VCaP (cell line): ENCODE measurements around the gene LLGL2.

Source experiments
- H3K27ac ChIP-seq: fragments of 450-650 bp; 2 replicates; pipeline ENCODE4 v1.5.1; 2017
- TF ChIP-seq, protein P1 (sequence below): fragments of 450-650 bp; conservative IDR thresholded peaks from 2 replicates; pipeline ENCODE4 v1.5.1; 2017; ENCODE audit warnings: mild to moderate bottlenecking, moderate library complexity

LLGL2 gene

DNA sequence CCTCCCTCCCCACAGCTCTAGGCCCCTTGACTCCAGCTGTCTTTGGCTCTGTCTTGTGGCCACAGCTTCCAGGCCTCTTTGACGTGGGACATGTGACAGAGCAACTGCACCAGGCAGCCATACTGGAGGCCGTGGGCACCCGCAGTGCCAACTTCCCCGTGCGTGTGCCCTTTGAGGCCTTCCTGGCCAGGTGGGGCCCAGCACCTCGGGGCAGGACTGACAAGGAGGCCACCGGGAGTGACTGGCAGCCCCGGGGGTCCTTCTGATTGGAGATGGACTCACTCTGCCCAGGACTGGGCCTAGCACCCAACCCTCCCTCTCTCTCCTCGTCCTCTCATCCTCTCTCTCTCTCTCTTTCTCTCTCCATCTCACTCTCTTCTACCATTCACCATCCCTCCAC is 77.6 kb downstream of the LLGL2 start:
- H3K27ac ChIP-seq: no peak overlapping the region
- TF ChIP-seq, protein P1, sequence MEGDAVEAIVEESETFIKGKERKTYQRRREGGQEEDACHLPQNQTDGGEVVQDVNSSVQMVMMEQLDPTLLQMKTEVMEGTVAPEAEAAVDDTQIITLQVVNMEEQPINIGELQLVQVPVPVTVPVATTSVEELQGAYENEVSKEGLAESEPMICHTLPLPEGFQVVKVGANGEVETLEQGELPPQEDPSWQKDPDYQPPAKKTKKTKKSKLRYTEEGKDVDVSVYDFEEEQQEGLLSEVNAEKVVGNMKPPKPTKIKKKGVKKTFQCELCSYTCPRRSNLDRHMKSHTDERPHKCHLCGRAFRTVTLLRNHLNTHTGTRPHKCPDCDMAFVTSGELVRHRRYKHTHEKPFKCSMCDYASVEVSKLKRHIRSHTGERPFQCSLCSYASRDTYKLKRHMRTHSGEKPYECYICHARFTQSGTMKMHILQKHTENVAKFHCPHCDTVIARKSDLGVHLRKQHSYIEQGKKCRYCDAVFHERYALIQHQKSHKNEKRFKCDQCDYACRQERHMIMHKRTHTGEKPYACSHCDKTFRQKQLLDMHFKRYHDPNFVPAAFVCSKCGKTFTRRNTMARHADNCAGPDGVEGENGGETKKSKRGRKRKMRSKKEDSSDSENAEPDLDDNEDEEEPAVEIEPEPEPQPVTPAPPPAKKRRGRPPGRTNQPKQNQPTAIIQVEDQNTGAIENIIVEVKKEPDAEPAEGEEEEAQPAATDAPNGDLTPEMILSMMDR: no peak

DNA sequence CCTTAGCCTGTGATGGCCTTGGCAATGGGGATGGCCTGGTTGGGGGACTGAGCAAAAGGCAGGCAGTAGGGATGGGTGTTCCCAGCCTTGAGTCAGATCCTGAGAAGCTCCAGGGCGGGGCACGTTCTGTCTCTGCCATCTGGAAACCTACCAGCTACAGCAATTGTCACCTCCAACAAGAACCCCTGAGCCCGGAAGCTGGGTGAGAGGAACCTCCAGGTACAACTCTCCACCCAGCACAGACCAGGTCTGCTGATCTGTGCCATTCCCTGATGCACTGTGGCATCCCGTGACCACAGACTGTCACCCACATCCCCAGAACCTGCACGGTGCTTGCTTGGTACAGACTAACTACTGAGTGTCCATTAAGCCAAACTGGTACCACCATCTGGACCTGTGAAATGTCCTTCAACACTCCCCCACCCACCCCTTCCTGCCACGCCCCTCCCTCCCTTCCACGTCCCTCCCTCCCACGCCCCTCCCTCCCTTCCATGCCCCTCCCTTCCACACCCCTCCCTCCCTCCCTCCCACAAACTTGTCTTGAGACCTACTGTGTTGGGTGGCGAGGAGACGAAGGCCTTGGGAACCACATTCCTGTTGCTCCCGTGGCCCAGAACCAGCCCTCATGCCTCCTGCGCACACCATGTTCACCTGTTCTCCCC is 78.7 kb downstream of the LLGL2 start:
- H3K27ac ChIP-seq: no peak overlapping the region
- TF ChIP-seq, protein P1: no peak

DNA sequence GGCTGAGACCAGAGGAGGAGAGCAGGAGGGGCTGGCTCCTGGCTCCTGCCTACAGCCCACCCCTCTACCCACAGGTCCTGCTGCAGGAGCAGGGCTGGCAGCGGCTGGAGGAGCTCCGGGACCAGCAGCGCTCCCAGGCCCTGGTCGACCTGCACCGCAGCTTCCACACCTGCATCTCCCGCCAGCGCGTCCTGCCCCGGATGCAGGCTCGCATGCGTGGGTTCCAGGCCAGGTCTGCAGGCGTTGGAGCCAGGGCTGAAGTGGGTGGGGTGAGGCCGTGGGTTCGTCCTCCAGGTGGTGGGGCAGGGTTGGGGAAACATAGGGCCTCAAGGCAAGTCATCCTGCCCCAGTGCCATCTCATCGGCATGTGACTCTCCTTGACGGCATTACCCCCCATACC is 80.3 kb downstream of the LLGL2 start:
- H3K27ac ChIP-seq: no peak overlapping the region
- TF ChIP-seq, protein P1: no peak

DNA sequence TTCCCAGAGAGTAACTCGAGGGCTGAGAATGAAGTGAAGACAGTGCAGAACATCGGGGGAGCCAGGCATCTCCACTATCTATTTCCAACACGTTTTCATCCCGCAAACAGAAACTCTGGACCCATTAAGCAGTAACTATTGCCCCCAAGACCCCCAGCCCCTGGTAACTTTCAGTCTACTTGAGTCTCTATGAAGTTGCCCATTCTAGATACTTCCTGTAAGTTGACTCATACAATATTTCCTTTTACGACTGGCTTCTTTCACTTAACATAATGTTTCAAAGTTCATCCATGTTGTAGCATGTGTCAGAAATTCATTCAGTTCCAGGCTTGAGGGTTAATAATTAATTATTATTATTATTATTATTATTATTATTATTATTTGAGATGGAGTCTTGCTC is 81.6 kb downstream of the LLGL2 start:
- H3K27ac ChIP-seq: no peak overlapping the region
- TF ChIP-seq, protein P1: no peak

DNA sequence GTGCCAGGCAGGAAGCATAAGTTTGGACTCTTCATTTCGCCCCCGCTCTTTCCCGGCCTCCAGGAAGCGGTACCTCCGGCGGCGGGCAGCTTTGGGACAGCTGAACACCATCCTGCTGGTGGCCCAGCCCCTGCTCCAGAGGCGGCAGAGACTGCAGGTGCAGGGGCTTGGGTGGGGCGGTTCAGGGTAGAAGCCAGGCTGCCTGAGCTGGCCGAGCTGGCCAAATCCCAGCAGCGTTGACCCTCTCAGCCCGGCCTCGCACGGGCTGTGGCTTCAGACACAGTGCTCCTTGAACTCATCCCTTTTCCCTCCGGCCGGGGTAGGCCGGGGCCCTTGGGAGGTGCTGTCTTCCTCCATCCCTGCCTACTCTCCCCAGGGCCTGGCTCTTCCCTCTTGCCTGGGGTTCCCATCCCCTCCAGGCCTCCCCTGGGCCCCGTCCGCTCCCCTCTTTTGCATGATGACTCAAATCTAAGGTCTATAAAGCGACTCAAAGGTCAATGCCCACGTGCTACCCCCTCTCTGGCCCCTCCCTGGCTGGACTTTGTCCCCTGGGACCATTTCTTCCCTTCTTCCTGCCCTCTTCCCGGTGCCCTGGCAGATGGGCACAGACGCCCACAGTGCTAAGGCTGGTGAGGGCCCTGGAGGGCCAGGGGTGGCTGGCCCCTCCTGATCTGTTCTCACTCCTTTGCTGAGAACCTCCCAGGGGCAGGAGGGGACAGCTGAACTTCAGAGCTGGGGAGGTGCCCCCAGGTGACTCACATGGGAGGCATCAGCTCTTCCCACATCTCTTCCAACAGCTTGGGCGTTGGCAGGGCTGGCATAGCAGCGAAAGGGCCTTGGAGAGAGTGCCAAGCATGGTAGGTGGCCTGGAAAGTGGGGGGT is 84.8 kb downstream of the LLGL2 start:
- H3K27ac ChIP-seq: no peak overlapping the region
- TF ChIP-seq, protein P1: no peak

DNA sequence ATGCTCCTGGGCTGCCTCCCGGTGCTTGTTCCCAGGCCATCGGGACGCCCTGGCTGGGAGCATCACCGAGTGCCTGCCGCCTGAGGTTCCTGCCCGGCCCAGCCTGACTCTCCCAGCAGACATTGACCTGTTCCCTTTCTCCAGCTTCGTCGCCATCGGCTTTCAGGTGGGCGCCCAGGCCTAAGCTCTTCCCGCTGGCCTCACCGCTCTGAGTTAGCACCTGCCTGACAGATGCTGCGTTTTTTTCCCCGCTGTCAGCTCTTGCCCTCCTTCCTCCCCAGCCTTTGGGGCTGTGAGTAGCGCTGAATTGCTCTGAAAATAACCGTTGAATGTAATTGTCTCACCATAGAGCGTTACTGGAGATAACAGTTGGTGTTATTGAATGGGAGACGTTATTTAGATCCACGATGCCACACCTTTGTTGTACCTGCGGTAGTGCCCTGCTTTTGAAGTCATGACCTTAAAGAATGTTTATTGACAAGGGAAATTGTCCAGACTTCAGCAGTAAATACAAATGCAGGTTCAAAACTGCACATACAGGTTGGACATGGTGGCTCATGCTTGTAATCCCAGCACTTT is 86.4 kb downstream of the LLGL2 start:
- no peak overlapping the region for H3K27ac ChIP-seq
- TF ChIP-seq, protein P1: no peak

DNA sequence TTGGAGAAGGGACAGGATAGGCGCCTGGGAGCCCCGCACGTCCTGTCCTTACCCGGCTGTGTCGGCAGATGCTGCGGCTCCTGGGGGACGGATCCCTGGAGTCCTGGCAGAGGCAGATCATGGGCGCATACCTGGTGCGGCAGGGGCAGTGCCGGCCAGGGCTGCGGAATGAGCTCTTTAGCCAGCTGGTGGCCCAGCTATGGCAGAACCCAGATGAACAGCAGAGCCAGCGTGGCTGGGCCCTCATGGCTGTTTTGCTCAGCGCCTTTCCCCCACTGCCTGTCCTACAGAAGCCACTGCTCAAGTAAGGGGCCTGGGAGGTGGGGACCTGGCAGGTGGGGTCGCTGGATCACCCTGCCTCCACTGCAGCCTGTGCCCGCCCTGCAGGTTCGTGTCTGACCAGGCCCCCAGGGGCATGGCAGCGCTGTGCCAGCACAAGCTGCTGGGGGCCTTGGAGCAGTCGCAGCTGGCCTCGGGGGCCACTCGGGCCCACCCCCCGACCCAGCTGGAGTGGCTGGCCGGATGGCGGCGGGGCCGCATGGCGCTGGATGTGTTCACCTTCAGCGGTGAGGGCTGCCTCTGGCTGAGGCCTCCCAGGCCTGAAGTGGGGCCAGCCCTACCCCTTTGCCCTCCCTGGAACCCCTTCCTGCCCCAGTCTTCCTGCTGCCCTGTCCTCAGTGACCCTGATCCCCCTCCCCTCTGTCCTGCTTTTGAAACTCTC is 87.6 kb downstream of the LLGL2 start:
- TF ChIP-seq, protein P1: no peak
- H3K27ac ChIP-seq: no peak overlapping the region; the same call in 1 of the 2 replicates
